ENCODE data around the gene NR3C2. TPM values are rescaled to one million over a fixed set of nuclear protein-coding genes. Genes with fewer than 3 reads are reported as not detected.

The NR3C2 gene
- total and polyA plus RNA-seq, 10 of the 15 experiments (the other 5 are each of a cell fraction or from before 2014, with no cell fraction given) = 0.05 to 0.11 (median 0.08) TPM; not detected in 4

DNA sequence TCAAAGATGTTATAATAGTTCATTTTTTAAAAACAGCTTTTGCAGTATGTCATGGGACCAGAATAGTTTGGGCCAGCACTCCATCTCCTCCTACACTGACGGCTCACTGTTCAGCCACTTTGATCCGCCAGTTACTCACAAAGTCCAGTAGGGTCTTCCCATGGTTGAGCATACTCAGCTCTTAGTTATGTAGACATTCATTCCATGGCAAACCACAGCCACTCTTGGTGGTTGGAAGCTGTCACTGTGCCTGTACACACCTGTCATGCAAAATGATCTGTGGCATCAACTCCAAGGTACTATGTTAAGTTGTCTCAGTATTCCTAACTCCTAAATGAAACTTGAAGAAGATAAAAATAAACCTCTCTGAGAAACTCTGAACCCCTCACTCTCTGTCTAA lies 127.2 kb downstream of the NR3C2 start (continued):
- TF ChIP-seq, protein P1, sequence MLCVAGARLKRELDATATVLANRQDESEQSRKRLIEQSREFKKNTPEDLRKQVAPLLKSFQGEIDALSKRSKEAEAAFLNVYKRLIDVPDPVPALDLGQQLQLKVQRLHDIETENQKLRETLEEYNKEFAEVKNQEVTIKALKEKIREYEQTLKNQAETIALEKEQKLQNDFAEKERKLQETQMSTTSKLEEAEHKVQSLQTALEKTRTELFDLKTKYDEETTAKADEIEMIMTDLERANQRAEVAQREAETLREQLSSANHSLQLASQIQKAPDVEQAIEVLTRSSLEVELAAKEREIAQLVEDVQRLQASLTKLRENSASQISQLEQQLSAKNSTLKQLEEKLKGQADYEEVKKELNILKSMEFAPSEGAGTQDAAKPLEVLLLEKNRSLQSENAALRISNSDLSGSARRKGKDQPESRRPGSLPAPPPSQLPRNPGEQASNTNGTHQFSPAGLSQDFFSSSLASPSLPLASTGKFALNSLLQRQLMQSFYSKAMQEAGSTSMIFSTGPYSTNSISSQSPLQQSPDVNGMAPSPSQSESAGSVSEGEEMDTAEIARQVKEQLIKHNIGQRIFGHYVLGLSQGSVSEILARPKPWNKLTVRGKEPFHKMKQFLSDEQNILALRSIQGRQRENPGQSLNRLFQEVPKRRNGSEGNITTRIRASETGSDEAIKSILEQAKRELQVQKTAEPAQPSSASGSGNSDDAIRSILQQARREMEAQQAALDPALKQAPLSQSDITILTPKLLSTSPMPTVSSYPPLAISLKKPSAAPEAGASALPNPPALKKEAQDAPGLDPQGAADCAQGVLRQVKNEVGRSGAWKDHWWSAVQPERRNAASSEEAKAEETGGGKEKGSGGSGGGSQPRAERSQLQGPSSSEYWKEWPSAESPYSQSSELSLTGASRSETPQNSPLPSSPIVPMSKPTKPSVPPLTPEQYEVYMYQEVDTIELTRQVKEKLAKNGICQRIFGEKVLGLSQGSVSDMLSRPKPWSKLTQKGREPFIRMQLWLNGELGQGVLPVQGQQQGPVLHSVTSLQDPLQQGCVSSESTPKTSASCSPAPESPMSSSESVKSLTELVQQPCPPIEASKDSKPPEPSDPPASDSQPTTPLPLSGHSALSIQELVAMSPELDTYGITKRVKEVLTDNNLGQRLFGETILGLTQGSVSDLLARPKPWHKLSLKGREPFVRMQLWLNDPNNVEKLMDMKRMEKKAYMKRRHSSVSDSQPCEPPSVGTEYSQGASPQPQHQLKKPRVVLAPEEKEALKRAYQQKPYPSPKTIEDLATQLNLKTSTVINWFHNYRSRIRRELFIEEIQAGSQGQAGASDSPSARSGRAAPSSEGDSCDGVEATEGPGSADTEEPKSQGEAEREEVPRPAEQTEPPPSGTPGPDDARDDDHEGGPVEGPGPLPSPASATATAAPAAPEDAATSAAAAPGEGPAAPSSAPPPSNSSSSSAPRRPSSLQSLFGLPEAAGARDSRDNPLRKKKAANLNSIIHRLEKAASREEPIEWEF (IDR thresholded peaks at IDR 0.05; ENCODE audit: insufficient replicate concordance, low read depth, low read length) = no peak
- TF ChIP-seq ZNF217 (IDR thresholded peaks at IDR 0.05) (no peak), ZNF384 (IDR thresholded peaks at IDR 0.05; ENCODE audit: borderline replicate concordance, low read depth, low read length) (no peak), TBL1XR1 (IDR thresholded peaks at IDR 0.05; ENCODE audit: low read depth, low read length) (no peak), CEBPB (IDR thresholded peaks at IDR 0.05; ENCODE audit: borderline replicate concordance in 1 of 2, low read depth in 2 of 2, low read length in 2 of 2) (no peak), RELA (IDR thresholded peaks at IDR 0.05; ENCODE audit: borderline replicate concordance, partially characterized antibody) (no peak), BHLHE40 (IDR thresholded peaks at IDR 0.05; ENCODE audit: borderline replicate concordance in 1 of 2, low read depth in 2 of 2, low read length in 1 of 2) (no peak)
- TF ChIP-seq, protein P2, sequence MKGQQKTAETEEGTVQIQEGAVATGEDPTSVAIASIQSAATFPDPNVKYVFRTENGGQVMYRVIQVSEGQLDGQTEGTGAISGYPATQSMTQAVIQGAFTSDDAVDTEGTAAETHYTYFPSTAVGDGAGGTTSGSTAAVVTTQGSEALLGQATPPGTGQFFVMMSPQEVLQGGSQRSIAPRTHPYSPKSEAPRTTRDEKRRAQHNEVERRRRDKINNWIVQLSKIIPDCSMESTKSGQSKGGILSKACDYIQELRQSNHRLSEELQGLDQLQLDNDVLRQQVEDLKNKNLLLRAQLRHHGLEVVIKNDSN (IDR thresholded peaks at IDR 0.05; ENCODE audit: borderline replicate concordance, extremely low read length, insufficient read depth, low read depth, low read length) = no peak
